Right cardiac atrium (tissue), 5 donors: ENCODE measurements around the gene CIBAR2. TPM values are rescaled to one million over a fixed set of nuclear protein-coding genes. Genes with fewer than 3 reads are reported as not detected.

Experiments used
- ATAC-seq, 2 donors: fragments of 200-7000 bp; cut with Tn5 transposase; one replicate each; pipeline versions ENCODE4 v1.8.0 to v1.9.1; 2020; ENCODE audit warnings: moderate library complexity in 2 of 2, mild to moderate bottlenecking in 1 of 2
- DNase-seq, 3 donors: peaks; one replicate each; pipeline ENCODE4 v3.0.0-alpha.2; 2020
- H3K27ac ChIP-seq: one replicate; pipeline ENCODE4 v1.5.1; 2013; ENCODE audit warnings: mild to moderate bottlenecking, low read length, control low read depth, moderate library complexity
- H3K27me3 ChIP-seq: one replicate; pipeline ENCODE4 v1.6.1; 2013; ENCODE audit not compliant: control insufficient read depth, insufficient read depth
- H3K4me1 ChIP-seq: one replicate; pipeline ENCODE4 v1.6.1; 2013; ENCODE audit warnings: low read length; ENCODE audit not compliant: control insufficient read depth, insufficient read depth
- H3K4me3 ChIP-seq: one replicate; pipeline ENCODE4 v1.5.1; 2013; ENCODE audit warnings: low read length, control low read depth
- H3K9me3 ChIP-seq: one replicate; pipeline ENCODE4 v1.6.1; 2013; ENCODE audit warnings: low read length; ENCODE audit not compliant: control insufficient read depth
- WGBS: extraction: QIAGEN DNeasy Blood & Tissue Kit; methylation state at CpG from one replicate; pipeline ENCODE4 v1.1.7; 2013; 5-methylcytosine and 5-hydroxymethylcytosine counted together
- intact Hi-C, 4 donors: fragments of 100-400 bp; cut with DNase I; formaldehyde crosslinking; loops; one replicate each; pipeline versions ENCODE4 v1.11.0 to v1.14.0; 2022 to 2023
- polyA plus RNA-seq: library from polyadenylated mRNA; stranded (reverse); fragments of 200-250 nt; gene quantifications from one replicate; pipeline ENCODE4 v1.2.3, GENCODE V29; 2013
- total RNA-seq, 4 donors: library from RNA; stranded (reverse); fragmentation: NEBNext Ultra II Directional; extraction: Animal tissue kit (Norgen Biotek cat#: 25700); gene quantifications; one replicate each; pipeline ENCODE4 v1.2.1, GENCODE V29; 2021
- donor health status: healthy with polysubstance abuse.
- donor health status: DM: no; HTN: yes; CAD: no.
- donor health status: DM: no; HTN: no; CAD: no.
- donor health status: DM: no; HTN: yes; CAD: no; lungs with severe emphysema.
- donor health status: DM: yes; HTN: yes; CAD: no.

Gene CIBAR2
- total and polyA plus RNA-seq, 5 donors: 0.09 TPM; not detected in 4

- Histone ChIP-seq H3K4me1 (peaks cover 8% of the 10 kb centered on the region), H3K27ac (no peak overlapping the region), H3K9me3 (no peaks in the 10 kb centered on the region), H3K4me3 (no peak overlapping the region), H3K27me3 (no peaks in the 10 kb centered on the region)
- DNase-seq: peak in 2 of 3 donors; percentile 33 to 62
- ATAC-seq: no peak
- intact Hi-C loops: no loop called here
- 77% methylated on average over 19 of the region's 19 CpGs for WGBS
These were observed 30.5 kb upstream of the CIBAR2 start for GRCh38 chr16:85142771-85143211.

GRCh38 chr16:85142129-85142513, 29.8 kb upstream of the CIBAR2 start:
- intact Hi-C loops: no loop called here
- peaks cover 9% of the 10 kb centered on the region for H3K4me1 ChIP-seq
- ATAC-seq: no peak
- no peaks in the 10 kb centered on the region for H3K27me3 ChIP-seq
- 90% methylated on average over 7 of the region's 7 CpGs for WGBS
- DNase-seq: peak in 1 of 3 donors; percentile 43
- no peak overlapping the region for H3K4me3 ChIP-seq
- H3K9me3 ChIP-seq: no peaks in the 10 kb centered on the region
- no peak overlapping the region for H3K27ac ChIP-seq

DNA sequence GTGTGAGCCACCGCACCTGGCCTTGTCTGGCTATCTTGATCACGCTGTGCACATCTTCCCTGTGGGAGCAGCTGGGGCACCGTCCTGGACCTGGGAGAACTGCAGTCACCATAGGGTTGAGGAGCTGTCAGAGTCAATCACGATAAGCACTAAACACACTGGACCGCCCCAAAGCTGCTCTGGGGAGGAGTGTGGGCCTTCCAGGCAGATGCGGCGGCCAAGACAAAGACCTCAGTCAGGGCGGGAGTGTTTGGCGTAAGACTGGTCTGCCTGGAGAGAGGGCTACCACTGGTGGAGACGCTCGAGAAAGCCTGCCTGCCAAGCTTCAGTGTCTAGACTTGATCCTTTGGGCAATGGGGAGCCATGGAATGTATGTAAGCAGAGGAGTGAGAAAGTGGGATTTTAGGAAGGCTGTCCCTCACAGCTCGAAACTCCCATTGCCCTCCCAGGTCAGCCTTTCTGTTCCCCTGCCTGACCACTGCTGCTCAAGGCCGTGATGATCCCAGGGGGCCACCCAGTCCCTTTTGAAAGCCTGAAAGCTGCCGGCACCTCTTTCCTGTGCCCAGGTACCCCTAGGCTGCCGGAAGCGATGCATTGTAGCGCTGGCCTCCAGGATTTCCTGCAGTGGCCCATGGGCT, 29.3 kb upstream of the CIBAR2 start:
- H3K4me1 ChIP-seq: peaks cover 13% of the 10 kb centered on the region
- H3K27me3 ChIP-seq: no peaks in the 10 kb centered on the region
- no peak overlapping the region for H3K4me3 ChIP-seq
- intact Hi-C loops: no loop called here
- H3K27ac ChIP-seq: no peak overlapping the region
- H3K9me3 ChIP-seq: no peaks in the 10 kb centered on the region
- DNase-seq (peak; percentile 64 to 88 (median 84)), ATAC-seq (peak in 1 of 2 donors; percentile 20)
- 66% methylated on average over 17 of the region's 17 CpGs for WGBS

DNA sequence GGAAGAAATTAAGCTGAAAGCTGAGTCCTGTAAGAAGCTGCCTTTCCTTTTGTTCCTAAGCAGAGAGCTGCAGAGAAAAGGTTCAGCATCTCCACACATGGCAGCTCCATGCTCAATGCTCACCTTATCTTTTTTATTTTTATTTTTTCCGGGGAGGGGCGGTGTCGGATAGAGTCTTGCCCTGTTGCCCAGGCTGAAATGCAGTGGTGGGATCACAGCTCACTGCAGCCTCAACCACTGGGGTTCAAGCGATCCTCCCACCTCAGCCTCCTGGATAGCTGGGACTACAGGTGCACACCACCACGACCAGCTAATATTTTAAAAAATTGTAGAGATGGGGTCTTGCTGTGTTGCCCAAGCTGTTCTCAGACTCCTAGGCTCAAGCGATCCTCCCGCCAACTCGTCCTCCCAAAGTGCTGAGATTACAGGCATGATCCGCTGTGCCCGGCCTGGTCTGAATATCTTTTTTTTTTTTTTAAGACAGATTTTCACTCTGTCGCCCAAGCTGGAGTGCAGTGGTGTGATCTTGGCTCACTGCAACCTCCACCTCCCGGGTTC, 28.3 kb upstream of the CIBAR2 start:
- 84% methylated on average over 12 of the region's 12 CpGs for WGBS
- ATAC-seq (no peak), DNase-seq (peak in 1 of 3 donors; percentile 24)
- Histone ChIP-seq H3K27me3 (no peaks in the 10 kb centered on the region), H3K9me3 (no peaks in the 10 kb centered on the region), H3K4me3 (no peak overlapping the region), H3K4me1 (peaks cover 16% of the 10 kb centered on the region), H3K27ac (no peak overlapping the region)
- intact Hi-C loops: no loop called here

DNA sequence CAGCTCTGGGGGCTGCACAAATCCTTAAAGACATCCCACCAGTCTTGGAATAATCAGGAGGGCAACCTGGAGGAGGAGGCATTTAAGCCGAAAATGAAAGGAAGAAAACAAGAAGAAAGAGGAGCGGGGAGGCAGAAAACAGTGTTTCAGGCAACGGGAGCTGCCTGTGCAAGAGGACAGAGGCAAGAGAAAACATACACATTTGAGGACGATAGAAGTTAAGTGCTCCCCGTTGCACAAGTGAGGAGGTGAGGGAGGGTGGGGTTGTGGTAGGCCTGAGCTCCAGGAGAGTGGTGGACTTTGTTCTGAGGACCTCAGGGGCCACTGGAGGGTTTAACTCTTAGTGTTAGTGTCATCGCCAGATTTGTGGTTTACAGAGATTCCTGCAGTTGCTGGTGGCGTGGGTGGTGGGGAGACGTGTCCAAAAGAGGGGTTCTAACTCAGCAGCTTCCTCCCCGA, 27.6 kb upstream of the CIBAR2 start:
- 86% methylated on average over 9 of the region's 9 CpGs for WGBS
- DNase-seq: peak in 1 of 3 donors; percentile 25
- Histone ChIP-seq H3K9me3 (no peaks in the 10 kb centered on the region), H3K27ac (no peak overlapping the region), H3K27me3 (no peaks in the 10 kb centered on the region), H3K4me3 (no peak overlapping the region), H3K4me1 (peaks cover 20% of the 10 kb centered on the region)
- intact Hi-C loops: loop anchor here in 1 of 4 donors (10.0 kb wide), 1 partner anchor 65 kb away; no protein-coding TSS in a partner anchor
- ATAC-seq: no peak

DNA sequence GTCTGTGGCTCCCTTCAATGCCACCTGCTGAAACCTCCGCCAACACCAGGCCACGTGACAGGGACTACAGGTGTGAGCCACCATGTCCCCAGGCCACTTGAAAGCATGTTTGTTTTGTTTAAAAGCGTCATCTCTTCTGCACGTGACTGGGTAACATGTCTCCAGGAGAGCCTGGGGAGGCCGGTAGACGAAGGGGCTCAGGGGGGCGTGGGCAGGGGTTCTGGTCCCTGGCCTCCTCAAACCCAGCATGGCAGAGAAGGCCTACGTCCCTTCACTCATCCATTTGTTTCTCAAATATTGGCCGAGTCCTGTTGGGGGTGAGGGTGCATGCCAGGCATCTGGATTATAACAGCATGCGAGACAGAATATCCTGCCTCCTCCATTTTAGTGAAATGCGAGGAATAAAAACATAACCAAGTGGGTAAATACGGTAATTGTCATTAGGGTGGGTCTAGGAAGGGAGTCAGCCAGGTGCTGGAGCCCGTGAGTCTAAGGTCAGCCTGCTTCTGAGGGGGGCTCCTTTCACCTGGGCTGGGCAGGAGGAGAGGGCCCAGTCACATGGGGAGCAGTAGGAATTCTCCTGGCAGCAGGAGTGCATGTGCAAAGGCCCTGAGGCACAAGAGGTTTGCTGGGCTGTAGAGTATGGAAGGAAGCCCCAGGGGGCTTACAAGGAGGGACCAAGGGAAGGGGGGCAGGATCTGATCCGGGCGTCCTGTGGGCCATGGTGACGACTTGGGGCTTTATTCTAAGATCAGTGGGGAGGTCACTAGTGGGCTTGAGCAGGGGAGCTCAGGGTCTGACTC, 26.8 kb upstream of the CIBAR2 start:
- peak in 1 of 3 donors; percentile 41 for DNase-seq
- H3K9me3 ChIP-seq: no peaks in the 10 kb centered on the region
- intact Hi-C loops: loop anchor here in 1 of 4 donors (10.0 kb wide), 1 partner anchor 64 kb away; no protein-coding TSS in a partner anchor
- no peaks in the 10 kb centered on the region for H3K27me3 ChIP-seq
- H3K4me1 ChIP-seq: peaks cover 20% of the 10 kb centered on the region
- no peak for ATAC-seq
- H3K4me3 ChIP-seq: no peak overlapping the region
- no peak overlapping the region for H3K27ac ChIP-seq
- 89% methylated on average over 16 of the region's 16 CpGs for WGBS

- Histone ChIP-seq H3K27me3 (no peaks in the 10 kb centered on the region), H3K9me3 (no peaks in the 10 kb centered on the region), H3K4me3 (no peak overlapping the region), H3K4me1 (peaks cover 18% of the 10 kb centered on the region), H3K27ac (no peak overlapping the region)
- no peak for ATAC-seq
- intact Hi-C loops: loop anchor here in 1 of 4 donors (10.0 kb wide), 1 partner anchor 63 kb away; no protein-coding TSS in a partner anchor
- 74% methylated on average over 12 of the region's 12 CpGs for WGBS
- DNase-seq: peak in 1 of 3 donors; percentile 51
These were observed 26.0 kb upstream of the CIBAR2 start for GRCh38 chr16:85138073-85138824.

GRCh38 chr16:85137323-85138072, 25.2 kb upstream of the CIBAR2 start:
- Histone ChIP-seq H3K27me3 (no peaks in the 10 kb centered on the region), H3K9me3 (no peaks in the 10 kb centered on the region), H3K4me1 (peaks cover 18% of the 10 kb centered on the region), H3K4me3 (peak overlapping the region; percentile 17), H3K27ac (peak overlapping the region; percentile 61)
- WGBS: 1% methylated on average over 29 of the region's 29 CpGs
- intact Hi-C loops: loop anchor here in 1 of 4 donors (10.0 kb wide), 1 partner anchor 63 kb away; no protein-coding TSS in a partner anchor
- ATAC-seq (peak; percentile 93 to 94), DNase-seq (peak; percentile 97 to 99 (median 98))

DNA sequence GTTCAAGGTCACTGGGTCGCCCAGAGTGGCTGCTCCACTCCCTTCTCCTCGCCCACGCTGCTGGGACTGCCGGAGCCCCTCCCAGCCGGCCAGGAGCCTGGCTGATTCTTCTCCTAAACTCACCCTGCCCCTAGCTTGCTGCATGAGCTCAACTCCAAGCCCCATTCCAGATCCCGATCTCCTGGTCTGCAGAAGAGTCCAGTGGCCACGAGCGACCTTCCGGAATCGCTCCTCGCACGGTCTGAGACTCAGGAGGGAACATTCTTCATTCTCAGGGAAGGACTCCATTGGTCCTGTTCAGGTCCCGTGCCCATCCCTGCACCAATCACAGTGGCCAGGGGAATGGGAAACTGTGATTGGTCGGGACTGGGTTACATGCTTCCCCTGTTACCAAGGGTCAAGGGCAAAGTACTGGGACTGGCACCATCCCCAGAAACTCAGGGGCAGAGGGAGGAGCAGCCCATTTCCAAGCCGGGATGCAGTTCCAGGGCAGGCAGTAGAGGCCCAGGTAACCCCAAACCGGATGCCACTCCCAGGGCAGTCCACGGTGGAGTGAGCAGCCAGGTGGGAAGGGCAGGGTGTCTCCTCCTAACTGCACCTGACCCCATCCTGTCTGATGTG, 24.5 kb upstream of the CIBAR2 start:
- Histone ChIP-seq H3K9me3 (no peaks in the 10 kb centered on the region), H3K4me1 (peaks cover 17% of the 10 kb centered on the region), H3K27me3 (no peaks in the 10 kb centered on the region), H3K4me3 (no peak overlapping the region), H3K27ac (peak overlapping the region; percentile 61)
- peak; percentile 39 to 61 for ATAC-seq
- DNase-seq: peak in 2 of 3 donors; percentile 68 to 77
- intact Hi-C loops: loop anchor here in 1 of 4 donors (10.0 kb wide), 1 partner anchor 62 kb away; no protein-coding TSS in a partner anchor
- WGBS: 42% methylated on average over 17 of the region's 17 CpGs
